Endothelial cell of umbilical vein (primary cell): Measurements from ENCODE around the gene ZNF214.

Experiments
- EZH2 ChIP-seq: IDR thresholded peaks from 2 replicates; pipeline ENCODE4 v1.6.1; 2012; ENCODE audit warnings: borderline replicate concordance, low read depth, mild to moderate bottlenecking, moderate library complexity, low read length, inconsistent platforms; ENCODE audit not compliant: severe bottlenecking
- POLR2A ChIP-seq: IDR thresholded peaks from 2 replicates; pipeline ENCODE4 v1.6.1; 2012; ENCODE audit warnings: low read depth, mild to moderate bottlenecking, control low read depth, low read length
- POLR2AphosphoS5 ChIP-seq: IDR thresholded peaks from 2 replicates; pipeline ENCODE4 v1.6.1; 2012; ENCODE audit warnings: low read depth, mild to moderate bottlenecking, control low read depth, low read length, moderate library complexity; ENCODE audit not compliant: insufficient read depth
- TF ChIP-seq, protein P1 (sequence below), 2 donors: IDR thresholded peaks; 1 replicate in 1 of 2; 2 replicates in 1 of 2; pipeline ENCODE4 v1.5.1; 2011; ENCODE audit warnings: low read length in 2 of 2, mild to moderate bottlenecking in 2 of 2, moderate library complexity in 2 of 2, control low read depth in 1 of 2, inconsistent platforms in 1 of 2, low read depth in 1 of 2; ENCODE audit not compliant: insufficient read depth in 1 of 2; ENCODE audit errors: extremely low read depth in 1 of 2

- TF ChIP-seq POLR2A (no peak), POLR2AphosphoS5 (no peak), EZH2 (no peak)
- TF ChIP-seq, protein P1, sequence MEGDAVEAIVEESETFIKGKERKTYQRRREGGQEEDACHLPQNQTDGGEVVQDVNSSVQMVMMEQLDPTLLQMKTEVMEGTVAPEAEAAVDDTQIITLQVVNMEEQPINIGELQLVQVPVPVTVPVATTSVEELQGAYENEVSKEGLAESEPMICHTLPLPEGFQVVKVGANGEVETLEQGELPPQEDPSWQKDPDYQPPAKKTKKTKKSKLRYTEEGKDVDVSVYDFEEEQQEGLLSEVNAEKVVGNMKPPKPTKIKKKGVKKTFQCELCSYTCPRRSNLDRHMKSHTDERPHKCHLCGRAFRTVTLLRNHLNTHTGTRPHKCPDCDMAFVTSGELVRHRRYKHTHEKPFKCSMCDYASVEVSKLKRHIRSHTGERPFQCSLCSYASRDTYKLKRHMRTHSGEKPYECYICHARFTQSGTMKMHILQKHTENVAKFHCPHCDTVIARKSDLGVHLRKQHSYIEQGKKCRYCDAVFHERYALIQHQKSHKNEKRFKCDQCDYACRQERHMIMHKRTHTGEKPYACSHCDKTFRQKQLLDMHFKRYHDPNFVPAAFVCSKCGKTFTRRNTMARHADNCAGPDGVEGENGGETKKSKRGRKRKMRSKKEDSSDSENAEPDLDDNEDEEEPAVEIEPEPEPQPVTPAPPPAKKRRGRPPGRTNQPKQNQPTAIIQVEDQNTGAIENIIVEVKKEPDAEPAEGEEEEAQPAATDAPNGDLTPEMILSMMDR (IDR thresholded peaks at IDR 0.05; ENCODE audit: extremely low read depth in 1 of 2, insufficient read depth in 1 of 2, low read depth in 1 of 2, low read length in 2 of 2), result no peak
These were observed 505 bp downstream of the ZNF214 start for GRCh38 chr11:7019500-7020182.
